GM23248 (cell line): ENCODE data around the gene RBM23. TPM values are rescaled to one million over a fixed set of nuclear protein-coding genes. Genes with fewer than 3 reads are reported as not detected.

Experiments used
- DNase-seq: peaks from one replicate; pipeline ENCODE4 v3.0.0-alpha.2; 2015
- H2AFZ ChIP-seq: fragments of 200-600 bp; sonication (generic); 2 replicates; pipeline ENCODE4 v1.6.1; 2016; ENCODE audit warnings: antibody characterized with exemption
- H3F3A ChIP-seq: fragments of 200-600 bp; sonication (generic); 2 replicates; pipeline ENCODE4 v1.6.1; 2016; ENCODE audit warnings: mild to moderate bottlenecking, antibody characterized with exemption, mixed run types; ENCODE audit not compliant: insufficient read depth
- H3K27ac ChIP-seq: fragments of 200-600 bp; sonication (generic); 2 replicates; pipeline ENCODE4 v1.5.1; 2016; ENCODE audit warnings: mild to moderate bottlenecking
- H3K27me3 ChIP-seq: fragments of 200-600 bp; sonication (generic); replicated peaks from 2 replicates; pipeline ENCODE4 v1.6.1; 2016; ENCODE audit warnings: mild to moderate bottlenecking; ENCODE audit not compliant: insufficient read depth
- H3K36me3 ChIP-seq: fragments of 200-600 bp; sonication (generic); 2 replicates; pipeline ENCODE4 v1.6.1; 2016; ENCODE audit warnings: low read depth, mild to moderate bottlenecking
- H3K4me1 ChIP-seq: fragments of 200-600 bp; sonication (generic); 2 replicates; pipeline ENCODE4 v1.6.1; 2016; ENCODE audit warnings: mild to moderate bottlenecking; ENCODE audit not compliant: insufficient read depth
- H3K4me2 ChIP-seq: fragments of 200-600 bp; sonication (generic); one replicate; pipeline ENCODE4 v1.6.1; 2016; ENCODE audit warnings: mild to moderate bottlenecking; ENCODE audit not compliant: unreplicated experiment
- H3K4me3 ChIP-seq: fragments of 200-600 bp; sonication (generic); 2 replicates; pipeline ENCODE4 v1.5.1; 2016; ENCODE audit warnings: mild to moderate bottlenecking
- H3K79me2 ChIP-seq: fragments of 200-600 bp; sonication (generic); 2 replicates; pipeline ENCODE4 v1.6.1; 2016; ENCODE audit warnings: mild to moderate bottlenecking; ENCODE audit not compliant: insufficient read depth
- H3K9ac ChIP-seq: fragments of 200-600 bp; sonication (generic); 2 replicates; pipeline ENCODE4 v1.6.1; 2016; ENCODE audit warnings: mild to moderate bottlenecking
- H3K9me2 ChIP-seq: fragments of 200-600 bp; sonication (generic); 2 replicates; pipeline ENCODE4 v1.6.1; 2016; ENCODE audit warnings: mixed run types, mild to moderate bottlenecking, moderate library complexity; ENCODE audit not compliant: insufficient read depth
- H3K9me3 ChIP-seq: fragments of 200-600 bp; sonication (generic); one replicate; pipeline ENCODE4 v1.6.1; 2017; ENCODE audit warnings: low read depth
- H4K20me1 ChIP-seq: fragments of 200-600 bp; sonication (generic); 2 replicates; pipeline ENCODE4 v1.6.0; 2016; ENCODE audit not compliant: insufficient read depth
- EZH2 ChIP-seq: fragments of 200-600 bp; sonication (generic); IDR thresholded peaks from 2 replicates; pipeline ENCODE4 v1.6.1; 2018; ENCODE audit warnings: antibody characterized with exemption, mild to moderate bottlenecking; ENCODE audit not compliant: insufficient read depth, poor library complexity, severe bottlenecking
- EZH2phosphoT487 ChIP-seq: fragments of 200-600 bp; sonication (generic); IDR thresholded peaks from 2 replicates; pipeline ENCODE4 v1.6.1; 2018; ENCODE audit warnings: antibody characterized with exemption, moderate library complexity, mild to moderate bottlenecking, low read depth; ENCODE audit not compliant: insufficient read depth
- WGBS, 2 experiments: methylation state at CpG; one replicate each; pipeline ENCODE4 v1.1.6; 2015 to 2017; ENCODE audit warnings: low lambda C conversion rate in 2 of 2, low coverage in 1 of 2; ENCODE audit errors: missing lambda C conversion rate in 2 of 2; 5-methylcytosine and 5-hydroxymethylcytosine counted together
- in situ Hi-C: fragments of 300-500 bp; cut with MboI; formaldehyde crosslinking; loops from 2 replicates; pipeline ENCODE4 v1.15.0; 2020
- polyA plus RNA-seq: library from polyadenylated mRNA; unstranded; fragments of >200 nt; fragmentation: Nextera tagmentation; extraction: Ambion mirVana; gene quantifications from 2 replicates; pipeline ENCODE4 v1.2.1, GENCODE V29; 2016
- total RNA-seq: library from RNA; depleted of rRNA; stranded (reverse); fragments of >200 nt; shearing (Covaris generic); gene quantifications from 2 replicates; pipeline ENCODE4 v1.2.3, GENCODE V29; 2014

The RBM23 gene
- total and polyA plus RNA-seq, 2 experiments from 2014 or later: 33.8 to 57.2 TPM

DNA sequence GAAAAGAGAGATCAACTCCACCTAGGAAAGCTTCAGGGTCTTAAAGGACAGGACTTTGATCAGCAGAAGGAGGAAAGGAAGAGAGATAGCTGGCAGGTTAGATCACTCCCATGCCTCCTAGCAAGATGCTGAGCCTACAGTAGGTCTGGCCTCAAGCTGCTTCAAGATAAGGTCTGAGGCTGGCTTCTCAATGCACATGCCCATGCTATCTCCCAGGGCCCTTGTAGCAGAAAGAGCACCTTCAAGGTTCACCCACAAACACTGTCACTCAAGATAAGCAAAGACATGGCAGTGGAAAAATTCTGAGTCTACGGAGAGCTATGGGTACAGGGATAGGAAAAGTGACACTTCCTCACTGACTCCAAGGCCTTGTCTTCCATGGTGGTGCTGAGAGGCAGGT lies 21.6 kb downstream of the RBM23 start:
- peaks cover 23% of the 10 kb centered on the region for H3K4me1 ChIP-seq
- no peak overlapping the region for H2AFZ ChIP-seq
- no peaks in the 10 kb centered on the region for H3K36me3 ChIP-seq
- no peak for TF ChIP-seq EZH2
- no peak for TF ChIP-seq EZH2phosphoT487
- no peaks in the 10 kb centered on the region for H3K9me3 ChIP-seq
- peak overlapping the region; percentile 58; the same call in 1 of the 2 replicates for H3K27ac ChIP-seq
- DNase-seq: no peak
- H3K79me2 ChIP-seq: no peaks in the 10 kb centered on the region
- peaks cover 23% of the 10 kb centered on the region for H3F3A ChIP-seq
- no peaks in the 10 kb centered on the region for H3K9me2 ChIP-seq
- no peak overlapping the region for H3K4me3 ChIP-seq
- 94 to 100% methylated on average over 1 of the region's 1 CpG for WGBS, 2 experiments
- in situ Hi-C loops: no loop called here
- no peaks in the 10 kb centered on the region for H3K27me3 ChIP-seq
- H4K20me1 ChIP-seq: no peaks in the 10 kb centered on the region
- H3K9ac ChIP-seq: no peak overlapping the region
- no peak overlapping the region for H3K4me2 ChIP-seq

DNA sequence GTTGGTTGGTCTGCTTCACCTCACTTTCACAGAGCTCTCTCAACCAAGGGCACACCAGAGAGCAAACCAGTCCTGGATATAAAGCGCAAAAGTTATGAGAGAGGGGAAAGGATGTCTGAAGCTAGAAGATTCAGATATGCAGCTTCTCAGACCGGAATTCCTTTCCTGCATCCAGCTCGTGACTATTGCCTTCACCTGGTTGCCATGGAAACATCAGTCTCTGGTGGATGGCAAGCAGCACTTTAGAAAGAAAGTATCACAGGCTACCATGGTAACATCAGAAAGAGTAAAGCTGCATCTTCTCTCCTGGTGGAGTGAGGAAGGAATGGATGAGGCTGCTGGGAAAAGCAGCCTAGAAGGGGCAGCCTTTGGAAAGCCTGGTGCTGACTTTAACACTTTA lies 22.2 kb downstream of the RBM23 start:
- no peak overlapping the region for H3K27ac ChIP-seq
- WGBS, 2 experiments: 87 to 96% methylated on average over 3 of the region's 3 CpGs
- in situ Hi-C loops: no loop called here

DNA sequence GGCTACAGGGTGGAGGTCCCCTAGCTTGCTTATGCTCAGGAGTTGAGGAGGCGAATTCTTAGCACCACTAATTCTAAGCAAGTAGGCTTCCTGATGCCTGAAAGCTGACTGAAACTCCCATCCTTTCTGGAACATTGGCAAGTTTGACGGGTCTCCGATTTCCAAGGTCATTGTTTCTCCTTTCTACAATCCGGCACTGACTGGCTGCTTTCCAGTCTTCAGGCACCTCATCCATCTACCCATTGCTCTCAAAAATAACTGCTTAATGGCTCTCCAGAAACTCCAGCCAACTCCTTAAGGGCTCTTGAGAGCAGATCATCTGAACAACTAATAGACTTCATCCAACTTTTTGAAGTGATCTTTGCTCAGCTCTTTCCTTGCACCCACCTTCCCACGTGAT lies 22.6 kb downstream of the RBM23 start:
- 65 to 66% methylated on average over 5 of the region's 5 CpGs for WGBS, 2 experiments
- in situ Hi-C loops: no loop called here
- no peak overlapping the region for H3K4me3 ChIP-seq

More for the DNA sequence above, 22.2 kb downstream of the RBM23 start:
- no peaks in the 10 kb centered on the region for H3K79me2 ChIP-seq
- no peaks in the 10 kb centered on the region for H4K20me1 ChIP-seq
- no peaks in the 10 kb centered on the region for H3K9me2 ChIP-seq
- peaks cover 23% of the 10 kb centered on the region for H3F3A ChIP-seq
- no peak overlapping the region for H3K4me2 ChIP-seq
- no peak for DNase-seq
- H2AFZ ChIP-seq: no peak overlapping the region
- no peaks in the 10 kb centered on the region for H3K9me3 ChIP-seq
- TF ChIP-seq EZH2phosphoT487 (no peak), EZH2 (no peak)
- H3K4me1 ChIP-seq: peaks cover 23% of the 10 kb centered on the region
- H3K27me3 ChIP-seq: no peaks in the 10 kb centered on the region
- H3K9ac ChIP-seq: no peak overlapping the region
- H3K4me3 ChIP-seq: no peak overlapping the region
- H3K36me3 ChIP-seq: no peaks in the 10 kb centered on the region

DNA sequence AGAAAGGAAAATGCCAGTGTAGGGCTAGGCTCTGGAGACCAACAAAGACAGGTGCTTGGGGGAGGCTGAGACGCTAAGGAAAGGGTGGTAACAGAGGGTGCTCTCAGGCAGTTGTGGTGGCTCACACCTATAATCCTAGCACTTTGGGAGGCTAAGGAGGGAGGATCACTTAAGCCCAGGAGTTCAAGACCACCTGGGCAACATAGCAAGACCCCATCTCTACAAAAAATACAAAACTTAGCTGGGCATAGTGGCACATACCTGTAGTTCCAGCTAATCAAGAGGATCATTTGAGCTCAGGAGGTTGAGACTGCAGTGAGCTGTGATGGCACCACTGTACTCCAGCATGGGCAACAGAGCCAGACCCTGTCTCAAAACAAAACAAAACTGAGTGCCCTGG lies 23.5 kb downstream of the RBM23 start:
- no peaks in the 10 kb centered on the region for H3K9me2 ChIP-seq
- H3K36me3 ChIP-seq: no peaks in the 10 kb centered on the region
- no peak overlapping the region for H3K27ac ChIP-seq
- H3K4me2 ChIP-seq: no peak overlapping the region
- DNase-seq: no peak
- H3K9ac ChIP-seq: no peak overlapping the region
- no peaks in the 10 kb centered on the region for H3K79me2 ChIP-seq
- peaks cover 23% of the 10 kb centered on the region for H3K4me1 ChIP-seq
- H3F3A ChIP-seq: peaks cover 23% of the 10 kb centered on the region
- WGBS, 2 experiments: 97 to 100% methylated on average over 1 of the region's 1 CpG
- no peak overlapping the region for H2AFZ ChIP-seq
- no peaks in the 10 kb centered on the region for H3K27me3 ChIP-seq
- no peaks in the 10 kb centered on the region for H4K20me1 ChIP-seq
- TF ChIP-seq EZH2: no peak
- no peak for TF ChIP-seq EZH2phosphoT487
- no peak overlapping the region for H3K4me3 ChIP-seq
- in situ Hi-C loops: no loop called here
- H3K9me3 ChIP-seq: no peaks in the 10 kb centered on the region

More for the DNA sequence above, 22.6 kb downstream of the RBM23 start:
- Histone ChIP-seq H3K4me1 (peaks cover 23% of the 10 kb centered on the region), H3K27me3 (no peaks in the 10 kb centered on the region), H3K4me2 (no peak overlapping the region), H3K9ac (no peak overlapping the region), H2AFZ (no peak overlapping the region), H3K9me2 (no peaks in the 10 kb centered on the region), H3K27ac (no peak overlapping the region), H3K9me3 (no peaks in the 10 kb centered on the region), H4K20me1 (no peaks in the 10 kb centered on the region), H3K79me2 (no peaks in the 10 kb centered on the region), H3F3A (peaks cover 23% of the 10 kb centered on the region), H3K36me3 (no peaks in the 10 kb centered on the region)
- TF ChIP-seq EZH2: no peak
- no peak for TF ChIP-seq EZH2phosphoT487
- DNase-seq: no peak

DNA sequence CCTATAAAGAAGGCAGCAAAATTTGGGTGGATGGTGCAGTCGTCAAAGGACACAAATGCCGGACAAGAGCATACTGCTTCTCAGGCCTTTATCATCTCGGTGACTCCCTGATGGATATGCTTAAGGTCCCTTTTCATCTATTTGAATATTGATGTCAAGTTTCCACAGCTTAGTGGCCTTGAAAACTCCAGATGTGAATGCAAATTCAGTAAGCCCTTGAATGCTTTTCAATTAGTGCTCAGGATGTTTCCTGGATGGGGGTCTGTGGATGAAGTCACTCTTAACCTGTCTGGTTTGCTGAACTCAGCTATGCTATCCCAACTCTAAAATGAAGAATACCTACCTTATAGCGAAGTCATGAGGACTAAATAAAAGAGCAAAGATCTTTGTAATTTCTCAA lies 25.2 kb downstream of the RBM23 start:
- DNase-seq: no peak
- in situ Hi-C loops: no loop called here

More for the DNA sequence above, 25.2 kb downstream of the RBM23 start:
- no peak overlapping the region for H2AFZ ChIP-seq
- WGBS, 2 experiments: 90 to 94% methylated on average over 4 of the region's 4 CpGs
- no peaks in the 10 kb centered on the region for H3K79me2 ChIP-seq
- H3K4me3 ChIP-seq: no peak overlapping the region
- H3F3A ChIP-seq: peaks cover 10% of the 10 kb centered on the region
- H3K4me1 ChIP-seq: peaks cover 9% of the 10 kb centered on the region
- no peaks in the 10 kb centered on the region for H3K27me3 ChIP-seq
- no peak overlapping the region for H3K9ac ChIP-seq
- H3K9me3 ChIP-seq: no peaks in the 10 kb centered on the region
- no peak overlapping the region for H3K4me2 ChIP-seq
- H3K9me2 ChIP-seq: no peaks in the 10 kb centered on the region
- no peaks in the 10 kb centered on the region for H4K20me1 ChIP-seq
- no peak overlapping the region for H3K27ac ChIP-seq
- TF ChIP-seq EZH2phosphoT487 (no peak), EZH2 (no peak)
- no peaks in the 10 kb centered on the region for H3K36me3 ChIP-seq
